SK-N-SH (cell line): ENCODE results near the gene SLAMF9. TPM values are rescaled to one million over a fixed set of nuclear protein-coding genes. Genes with fewer than 3 reads are reported as not detected.

Source experiments
- CTCF ChIA-PET: fragments of 300-600, 350-600 bp; formaldehyde crosslinking; extraction: SDS; loops from one replicate; lab custom pipeline; 2021; lab: Yijun Ruan, JAX
- POLR2A ChIA-PET: fragments of 350-600 bp; sonication (Branson Sonifier 250); formaldehyde crosslinking; extraction: SDS; loops from one replicate; lab custom pipeline; 2020; ENCODE audit warnings: antibody characterized with exemption, inconsistent platforms; lab: Yijun Ruan, JAX
- DNase-seq: peaks from one replicate; pipeline ENCODE4 v3.0.0; 2012
- H2AFZ ChIP-seq: fragments of 200-600 bp; sonication (generic); 2 replicates; pipeline ENCODE4 v1.8.1; 2016; ENCODE audit warnings: antibody characterized with exemption, mild to moderate bottlenecking, low read depth
- H3F3A ChIP-seq: fragments of 200-600 bp; sonication (generic); replicated peaks from 2 replicates; pipeline ENCODE3; 2016; ENCODE audit warnings: antibody characterized with exemption, mild to moderate bottlenecking; ENCODE audit not compliant: insufficient read depth
- H3K27ac ChIP-seq, 2 experiments: fragments of 200-500 bp in 1 of 2; fragments of 200-600 bp in 1 of 2; sonication (Bioruptor generic) in 1 of 2; sonication (generic), shearing (Covaris generic) in 1 of 2; 2 replicates each; pipeline versions ENCODE4 v1.5.1 to v1.6.1; 2014 to 2016; ENCODE audit warnings: low read depth in 2 of 2, inconsistent platforms in 1 of 2, low read length in 1 of 2, mild to moderate bottlenecking in 1 of 2, mixed read lengths in 1 of 2
- H3K27me3 ChIP-seq: fragments of 200-600 bp; sonication (generic), shearing (Covaris generic); 2 replicates; pipeline ENCODE4 v1.6.1; 2016; ENCODE audit warnings: mixed run types; ENCODE audit not compliant: insufficient read depth
- H3K36me3 ChIP-seq, 2 experiments: fragments of 200-500 bp in 1 of 2; fragments of 200-600 bp in 1 of 2; sonication (Bioruptor generic) in 1 of 2; sonication (generic) in 1 of 2; replicated peaks in 1 of 2; 2 replicates each; pipeline versions ENCODE3 to v1.5.1; 2014 to 2016; ENCODE audit warnings: low read length in 1 of 2, mild to moderate bottlenecking in 1 of 2; ENCODE audit not compliant: insufficient read depth in 2 of 2, control insufficient read depth in 1 of 2
- H3K4me1 ChIP-seq, 2 experiments: fragments of 200-500 bp in 1 of 2; fragments of 200-600 bp in 1 of 2; sonication (Bioruptor generic) in 1 of 2; sonication (generic), shearing (Covaris generic) in 1 of 2; 2 replicates each; pipeline versions ENCODE4 v1.5.1 to v1.6.1; 2014 to 2016; ENCODE audit warnings: low read depth in 1 of 2, low read length in 1 of 2, mixed run types in 1 of 2; ENCODE audit not compliant: insufficient read depth in 2 of 2, control insufficient read depth in 1 of 2
- H3K4me2 ChIP-seq: fragments of 200-600 bp; sonication (generic), shearing (Covaris generic); 2 replicates; pipeline ENCODE4 v1.6.1; 2017; ENCODE audit warnings: mixed run types
- H3K4me3 ChIP-seq, 2 experiments: fragments of 200-500 bp in 1 of 2; fragments of 200-600 bp in 1 of 2; sonication (Bioruptor generic) in 1 of 2; sonication (generic), shearing (Covaris generic) in 1 of 2; 2 replicates each; pipeline versions ENCODE4 v1.5.1 to v1.8.1; 2014 to 2016; ENCODE audit warnings: low read depth in 2 of 2, inconsistent platforms in 1 of 2, low read length in 1 of 2, mild to moderate bottlenecking in 1 of 2, mixed read lengths in 1 of 2, moderate library complexity in 1 of 2
- H3K79me2 ChIP-seq: fragments of 200-600 bp; sonication (generic); 2 replicates; pipeline ENCODE4 v1.8.1; 2017; ENCODE audit warnings: mild to moderate bottlenecking; ENCODE audit not compliant: insufficient read depth
- H3K9ac ChIP-seq: fragments of 200-600 bp; sonication (generic); 2 replicates; pipeline ENCODE4 v1.6.1; 2017; ENCODE audit warnings: mixed run types
- H3K9me2 ChIP-seq: fragments of 200-600 bp; sonication (generic); 2 replicates; pipeline ENCODE4 v1.6.1; 2017; ENCODE audit warnings: mixed run types
- H3K9me3 ChIP-seq: fragments of 200-600 bp; sonication (generic); 2 replicates; pipeline ENCODE4 v1.6.1; 2017; ENCODE audit warnings: mixed run types, mild to moderate bottlenecking, moderate library complexity
- H4K20me1 ChIP-seq: fragments of 200-600 bp; sonication (generic); 2 replicates; pipeline ENCODE4 v1.6.1; 2017; ENCODE audit warnings: mild to moderate bottlenecking, mixed run types; ENCODE audit not compliant: insufficient read depth
- CHD2 ChIP-seq: fragments of 150-350 bp; IDR thresholded peaks from 2 replicates; pipeline ENCODE4 v1.6.1; 2018; ENCODE audit warnings: low read length; ENCODE audit not compliant: partially characterized antibody
- CTCF ChIP-seq: fragments of 200-600 bp; sonication (generic); IDR thresholded peaks from 2 replicates; pipeline ENCODE4 v1.6.1; 2017; ENCODE audit warnings: antibody characterized with exemption, mild to moderate bottlenecking, moderate library complexity
- EP300 ChIP-seq, 2 experiments: IDR thresholded peaks; 2 replicates each; pipeline versions ENCODE4 v1.4.0 to v1.6.1; 2012; ENCODE audit warnings: borderline replicate concordance in 1 of 2, low read depth in 1 of 2, low read length in 1 of 2
- GABPA ChIP-seq: IDR thresholded peaks from 2 replicates; pipeline ENCODE4 v1.4.0; 2012; ENCODE audit warnings: low read depth, mild to moderate bottlenecking
- GATA2 ChIP-seq: sonication (generic); formaldehyde crosslinking; IDR thresholded peaks from 2 replicates; pipeline ENCODE4 v1.5.0; 2020; ENCODE audit warnings: mild to moderate bottlenecking, missing genetic modification reagents
- RAD21 ChIP-seq: IDR thresholded peaks from 2 replicates; pipeline ENCODE4 v1.6.1; 2012; ENCODE audit warnings: mild to moderate bottlenecking, low read length
- RXRA ChIP-seq: IDR thresholded peaks from 2 replicates; pipeline ENCODE4 v1.4.0; 2012; ENCODE audit warnings: low read depth, mild to moderate bottlenecking, borderline replicate concordance
- SIN3A ChIP-seq: IDR thresholded peaks from 2 replicates; pipeline ENCODE4 v1.6.1; 2012; ENCODE audit warnings: low read depth, mild to moderate bottlenecking, low read length, moderate library complexity, borderline replicate concordance
- SMC3 ChIP-seq: IDR thresholded peaks from 2 replicates; pipeline ENCODE4 v1.6.1; 2012; ENCODE audit warnings: low read depth, low read length, improper control_type of control experiment
- TAF1 ChIP-seq: IDR thresholded peaks from 2 replicates; pipeline ENCODE4 v1.6.1; 2012; ENCODE audit warnings: low read depth, mild to moderate bottlenecking, low read length, moderate library complexity, borderline replicate concordance
- TEAD4 ChIP-seq: IDR thresholded peaks from 2 replicates; pipeline ENCODE4 v1.4.0; 2012; ENCODE audit warnings: mild to moderate bottlenecking, borderline replicate concordance; ENCODE audit not compliant: insufficient read depth
- USF1 ChIP-seq: IDR thresholded peaks from 2 replicates; pipeline ENCODE4 v1.4.0; 2012; ENCODE audit warnings: low read depth, borderline replicate concordance
- WGBS: methylation state at CpG from one replicate; pipeline ENCODE4 v1.1.6; 2017; ENCODE audit warnings: low lambda C conversion rate; 5-methylcytosine and 5-hydroxymethylcytosine counted together
- polyA plus RNA-seq, 3 experiments: library from polyadenylated mRNA; depleted of rRNA; stranded (reverse); fragments of >200 nt; gene quantifications; 2 replicates each; pipeline ENCODE4 v1.2.3, GENCODE V29; 2012

The SLAMF9 gene
- polyA plus RNA-seq, 1 of the 3 experiments (the other 2 are of a cell fraction), result 0.12 TPM

- TF ChIP-seq USF1 (no peak), GATA2 (no peak), CTCF (no peak), EP300 (IDR thresholded peaks at IDR 0.05; ENCODE audit: borderline replicate concordance in 1 of 2, low read depth in 1 of 2, low read length in 1 of 2) (no peak), RXRA (no peak), SMC3 (no peak), TAF1 (no peak)
Measured at GRCh38 chr1:159974350-159974965, 20.4 kb upstream of the SLAMF9 start (continued).

GRCh38 chr1:159973350-159973940 is 19.4 kb upstream of the SLAMF9 start:
- ChIA-PET POLR2A (no interaction called here), CTCF (interaction anchor here (0.9 to 2.6 kb wide), 3 partner anchors 10 to 34 kb away, joined by 3 to 9 read pairs (median 4); no protein-coding TSS in a partner anchor)
- 7% methylated on average over 6 of the region's 6 CpGs for WGBS
- Histone ChIP-seq H3K9me2 (no peaks in the 10 kb centered on the region), H3K4me2 (no peak overlapping the region), H3K4me1 (no peaks in the 10 kb centered on the region), H3K9me3 (no peaks in the 10 kb centered on the region), H4K20me1 (no peaks in the 10 kb centered on the region), H3K9ac (no peak overlapping the region), H3K79me2 (no peaks in the 10 kb centered on the region), H3K27ac (no peak overlapping the region), H3K4me3 (no peak overlapping the region), H3F3A (no peaks in the 10 kb centered on the region), H2AFZ (no peak overlapping the region), H3K36me3 (no peaks in the 10 kb centered on the region), H3K27me3 (peaks cover 41% of the 10 kb centered on the region; the same call in 1 of the 2 replicates)
- no peak for TF ChIP-seq GABPA
- TF ChIP-seq SIN3A, result no peak
- no peak for TF ChIP-seq TEAD4
- TF ChIP-seq RAD21, result no peak
- TF ChIP-seq RXRA, result no peak
- TF ChIP-seq CHD2, result no peak
- no peak for DNase-seq
